ENCODE measurements around the gene PPHLN1. TPM values are rescaled to one million over a fixed set of nuclear protein-coding genes. Genes with fewer than 3 reads are reported as not detected.

Gene PPHLN1
- total RNA-seq, 4 donors from 2014 or later: 44.9 to 324 (median 59.6) TPM

GRCh38 chr12:42284876-42285275, 41.1 kb upstream of the PPHLN1 start:
- 88 to 91% methylated on average over 2 of the region's 2 CpGs for WGBS, 2 donors (ENCODE audit: low coverage in 1 of 2)
- no peaks in the 10 kb centered on the region for H3K9me3 ChIP-seq
- no peaks in the 10 kb centered on the region for H3K4me1 ChIP-seq
- H3K27ac ChIP-seq: no peak overlapping the region
- TF ChIP-seq POLR2AphosphoS5 (IDR thresholded peaks at IDR 0.05) (no peak), POLR2A (IDR thresholded peaks at IDR 0.05) (no peak), EP300 (IDR thresholded peaks at IDR 0.05; ENCODE audit: low read depth) (no peak)
- TF ChIP-seq, protein P1, sequence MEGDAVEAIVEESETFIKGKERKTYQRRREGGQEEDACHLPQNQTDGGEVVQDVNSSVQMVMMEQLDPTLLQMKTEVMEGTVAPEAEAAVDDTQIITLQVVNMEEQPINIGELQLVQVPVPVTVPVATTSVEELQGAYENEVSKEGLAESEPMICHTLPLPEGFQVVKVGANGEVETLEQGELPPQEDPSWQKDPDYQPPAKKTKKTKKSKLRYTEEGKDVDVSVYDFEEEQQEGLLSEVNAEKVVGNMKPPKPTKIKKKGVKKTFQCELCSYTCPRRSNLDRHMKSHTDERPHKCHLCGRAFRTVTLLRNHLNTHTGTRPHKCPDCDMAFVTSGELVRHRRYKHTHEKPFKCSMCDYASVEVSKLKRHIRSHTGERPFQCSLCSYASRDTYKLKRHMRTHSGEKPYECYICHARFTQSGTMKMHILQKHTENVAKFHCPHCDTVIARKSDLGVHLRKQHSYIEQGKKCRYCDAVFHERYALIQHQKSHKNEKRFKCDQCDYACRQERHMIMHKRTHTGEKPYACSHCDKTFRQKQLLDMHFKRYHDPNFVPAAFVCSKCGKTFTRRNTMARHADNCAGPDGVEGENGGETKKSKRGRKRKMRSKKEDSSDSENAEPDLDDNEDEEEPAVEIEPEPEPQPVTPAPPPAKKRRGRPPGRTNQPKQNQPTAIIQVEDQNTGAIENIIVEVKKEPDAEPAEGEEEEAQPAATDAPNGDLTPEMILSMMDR (IDR thresholded peaks at IDR 0.05): no peak
- intact Hi-C loops (cut with DNase I; ENCODE audit: low total_unique reads): no loop called here
- H3K4me3 ChIP-seq: no peak overlapping the region
- in situ Hi-C loops (cut with MboI; ENCODE audit: low pct_ligation_motif_present in 1 of 4, low pct_unique_long_range_greater_than_20kb in 1 of 4, low sequenced_read_pairs in 3 of 4): no loop called here
- H3K36me3 ChIP-seq: no peaks in the 10 kb centered on the region
- no peak for DNase-seq
- H3K27me3 ChIP-seq: no peaks in the 10 kb centered on the region

GRCh38 chr12:42285431-42285830, 40.5 kb upstream of the PPHLN1 start:
- in situ Hi-C loops (cut with MboI; ENCODE audit: low pct_ligation_motif_present in 1 of 4, low pct_unique_long_range_greater_than_20kb in 1 of 4, low sequenced_read_pairs in 3 of 4): no loop called here
- no peak overlapping the region for H3K27ac ChIP-seq

DNA sequence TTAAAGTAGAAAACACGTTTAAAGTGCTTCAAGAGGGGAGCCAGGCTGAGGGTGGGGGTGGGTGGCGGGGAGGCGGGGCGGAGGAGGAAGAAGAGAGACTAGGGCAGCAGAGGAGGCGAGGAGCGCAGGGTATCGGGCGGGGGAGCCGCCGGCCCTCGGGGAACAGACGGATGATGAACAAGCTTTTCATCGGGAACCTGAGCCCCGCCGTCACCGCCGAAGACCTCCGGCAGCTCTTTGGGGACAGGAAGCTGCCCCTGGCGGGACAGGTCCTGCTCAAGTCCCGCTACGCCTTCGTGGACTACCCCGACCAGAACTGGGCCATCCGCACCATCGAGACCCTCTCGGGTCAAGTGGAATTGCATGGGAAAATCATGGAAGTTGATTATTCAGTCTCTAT, 39.2 kb upstream of the PPHLN1 start:
- Histone ChIP-seq H3K27me3 (no peaks in the 10 kb centered on the region), H3K27ac (no peak overlapping the region), H3K4me1 (no peaks in the 10 kb centered on the region), H3K4me3 (no peak overlapping the region), H3K9me3 (no peaks in the 10 kb centered on the region), H3K36me3 (no peaks in the 10 kb centered on the region)
- WGBS, 2 donors (ENCODE audit: low coverage in 1 of 2): 94% methylated on average over 26 of the region's 26 CpGs; no CpG with 5 or more reads in 1 of the 2 donors
- intact Hi-C loops (cut with DNase I; ENCODE audit: low total_unique reads) (no loop called here), in situ Hi-C loops (cut with MboI; ENCODE audit: low pct_ligation_motif_present in 1 of 4, low pct_unique_long_range_greater_than_20kb in 1 of 4, low sequenced_read_pairs in 3 of 4) (no loop called here)
- TF ChIP-seq POLR2A (IDR thresholded peaks at IDR 0.05) (no peak), EP300 (IDR thresholded peaks at IDR 0.05; ENCODE audit: low read depth) (no peak), POLR2AphosphoS5 (IDR thresholded peaks at IDR 0.05) (no peak)
- TF ChIP-seq, protein P1 (IDR thresholded peaks at IDR 0.05): no peak
- DNase-seq: no peak

More at GRCh38 chr12:42285431-42285830, 40.5 kb upstream of the PPHLN1 start:
- Histone ChIP-seq H3K36me3 (no peaks in the 10 kb centered on the region), H3K4me1 (no peaks in the 10 kb centered on the region), H3K4me3 (no peak overlapping the region), H3K9me3 (no peaks in the 10 kb centered on the region), H3K27me3 (no peaks in the 10 kb centered on the region)
- TF ChIP-seq, protein P1 (IDR thresholded peaks at IDR 0.05): no peak
- TF ChIP-seq POLR2A (IDR thresholded peaks at IDR 0.05) (no peak), EP300 (IDR thresholded peaks at IDR 0.05; ENCODE audit: low read depth) (no peak), POLR2AphosphoS5 (IDR thresholded peaks at IDR 0.05) (no peak)
- 94 to 95% methylated on average over 2 of the region's 2 CpGs for WGBS, 2 donors (ENCODE audit: low coverage in 1 of 2)
- DNase-seq: no peak
- intact Hi-C loops (cut with DNase I; ENCODE audit: low total_unique reads): no loop called here

- 59 to 75% methylated on average over 8 to 9 of the region's 9 CpGs for WGBS, 2 donors (ENCODE audit: low coverage in 1 of 2)
- no peak for DNase-seq
- Histone ChIP-seq H3K4me3 (no peak overlapping the region), H3K36me3 (no peaks in the 10 kb centered on the region), H3K4me1 (no peaks in the 10 kb centered on the region), H3K9me3 (no peaks in the 10 kb centered on the region), H3K27me3 (no peaks in the 10 kb centered on the region), H3K27ac (no peak overlapping the region)
- in situ Hi-C loops (cut with MboI; ENCODE audit: low pct_ligation_motif_present in 1 of 4, low pct_unique_long_range_greater_than_20kb in 1 of 4, low sequenced_read_pairs in 3 of 4) (no loop called here), intact Hi-C loops (cut with DNase I; ENCODE audit: low total_unique reads) (no loop called here)
- no peak for TF ChIP-seq POLR2A (IDR thresholded peaks at IDR 0.05)
- no peak for TF ChIP-seq EP300 (IDR thresholded peaks at IDR 0.05; ENCODE audit: low read depth)
- TF ChIP-seq, protein P1 (IDR thresholded peaks at IDR 0.05): no peak
- no peak for TF ChIP-seq POLR2AphosphoS5 (IDR thresholded peaks at IDR 0.05)
Observed at GRCh38 chr12:42288544-42288943, 37.4 kb upstream of the PPHLN1 start.

All from transverse colon (tissue), 4 donors.